Natural killer cell (primary cell): ENCODE measurements around the gene MRPS35. TPM values are rescaled to one million over a fixed set of nuclear protein-coding genes. Genes with fewer than 3 reads are reported as not detected.

ENCODE experiments used
- ATAC-seq, 3 donors: fragments of 150-1000 bp in 2 of 3; fragments of 200-7000 bp in 1 of 3; cut with Tn5 transposase; 1 replicate in 1 of 3; 2 replicates in 2 of 3; pipeline ENCODE4 v1.10.0; 2021; ENCODE audit warnings: mild to moderate bottlenecking in 2 of 3, moderate library complexity in 2 of 3
- DNase-seq, 2 donors: peaks; one replicate each; pipeline versions ENCODE4 v3.0.0 to v3.0.0-alpha.2; 2013 to 2021; ENCODE audit warnings: mixed read lengths in 1 of 2
- H3K27ac ChIP-seq: one replicate; pipeline ENCODE4 v1.5.1; 2013; ENCODE audit warnings: mild to moderate bottlenecking, low read length
- H3K27me3 ChIP-seq: one replicate; pipeline ENCODE4 v1.6.1; 2013; ENCODE audit warnings: low read length; ENCODE audit not compliant: control insufficient read depth, insufficient read depth
- H3K36me3 ChIP-seq: one replicate; pipeline ENCODE4 v1.6.1; 2013; ENCODE audit warnings: low read length; ENCODE audit not compliant: control insufficient read depth, insufficient read depth
- H3K4me1 ChIP-seq: one replicate; pipeline ENCODE4 v1.6.1; 2013; ENCODE audit warnings: low read length; ENCODE audit not compliant: control insufficient read depth, insufficient read depth
- H3K4me3 ChIP-seq: one replicate; pipeline ENCODE4 v1.5.1; 2013; ENCODE audit warnings: low read length
- H3K9me3 ChIP-seq: one replicate; pipeline ENCODE4 v1.6.1; 2013; ENCODE audit warnings: low read length; ENCODE audit not compliant: control insufficient read depth, insufficient read depth
- H3K27ac Mint-ChIP-seq, 2 donors: one replicate each; pipeline ENCODE4 v1.8.0; 2022; ENCODE audit warnings: mild to moderate bottlenecking in 2 of 2, mixed read lengths in 2 of 2, moderate library complexity in 1 of 2
- H3K27me3 Mint-ChIP-seq, 2 donors: one replicate each; pipeline ENCODE4 v1.8.0; 2022; ENCODE audit warnings: low read depth in 2 of 2, mixed read lengths in 2 of 2
- H3K36me3 Mint-ChIP-seq: one replicate; pipeline ENCODE4 v1.8.0; 2022; ENCODE audit warnings: mixed read lengths
- H3K4me1 Mint-ChIP-seq, 2 donors: one replicate each; pipeline ENCODE4 v1.8.0; 2022; ENCODE audit warnings: mixed read lengths in 2 of 2
- H3K4me3 Mint-ChIP-seq: one replicate; pipeline ENCODE4 v1.8.0; 2022; ENCODE audit warnings: mild to moderate bottlenecking, moderate library complexity, mixed read lengths
- H3K9me3 Mint-ChIP-seq, 2 donors: one replicate each; pipeline ENCODE4 v1.8.0; 2022; ENCODE audit warnings: mixed read lengths in 2 of 2
- CTCF ChIP-seq: fragments of 200-600 bp; IDR thresholded peaks from one replicate; pipeline ENCODE4 v1.8.0; 2022; ENCODE audit warnings: antibody characterized with exemption
- WGBS: methylation state at CpG from one replicate; pipeline ENCODE4 v1.1.7; 2013; ENCODE audit warnings: missing lambda C conversion rate; ENCODE audit not compliant: insufficient coverage; 5-methylcytosine and 5-hydroxymethylcytosine counted together
- intact Hi-C: fragments of 100-400 bp; cut with micrococcal nuclease; formaldehyde crosslinking; loops from one replicate; pipeline ENCODE4 v1.14.2; 2022
- total RNA-seq, 4 donors: library from RNA; stranded (reverse); fragments of 120-200 nt in 1 of 4; gene quantifications; one replicate each; pipeline versions ENCODE4 v1.2.3 to v1.2.4, GENCODE V29; 2013 to 2022

MRPS35 gene
- total RNA-seq, 3 donors from 2014 or later (not counting 1 experiment from before 2014, with no cell fraction given) = 16.7 to 20.5 (median 18.6) TPM

GRCh38 chr12:27709212-27709931, 1.3 kb upstream of the MRPS35 start:
- Histone ChIP-seq H3K4me3 (peak overlapping the region; percentile 97), H3K9me3 (no peaks in the 10 kb centered on the region), H3K4me1 (peaks cover 12% of the 10 kb centered on the region), H3K27me3 (peaks cover 2% of the 10 kb centered on the region), H3K27ac (no peak overlapping the region), H3K36me3 (no peaks in the 10 kb centered on the region)
- no peak for TF ChIP-seq CTCF
- Mint-ChIP-seq H3K36me3 (no peaks in the 10 kb centered on the region), H3K4me3 (peak overlapping the region; percentile 95), H3K27me3 (peaks cover 0 to 3% of the 10 kb centered on the region in 2 donors), H3K27ac (no peak overlapping the region), H3K4me1 (peaks cover 28 to 39% of the 10 kb centered on the region in 2 donors), H3K9me3 (no peaks in the 10 kb centered on the region)
- ATAC-seq (no peak), DNase-seq (no peak)
- WGBS = 81% methylated on average over 12 of the region's 12 CpGs
- intact Hi-C loops = no loop called here

GRCh38 chr12:27709932-27710591, 570 bp upstream of the MRPS35 start:
- no peaks in the 10 kb centered on the region for H3K9me3 Mint-ChIP-seq
- H3K27me3 ChIP-seq = peaks cover 2% of the 10 kb centered on the region
- peaks cover 0 to 3% of the 10 kb centered on the region in 2 donors for H3K27me3 Mint-ChIP-seq
- no peaks in the 10 kb centered on the region for H3K9me3 ChIP-seq
- intact Hi-C loops = loop anchor here (2.0 kb wide), 1 partner anchor 185 kb away; the partner anchor contains the start of gene PPFIBP1
- H3K27ac ChIP-seq = peak overlapping the region; percentile 73
- 22% methylated on average over 23 of the region's 24 CpGs for WGBS
- H3K36me3 Mint-ChIP-seq = no peaks in the 10 kb centered on the region
- H3K4me3 ChIP-seq = peak overlapping the region; percentile 97
- no peak for DNase-seq
- TF ChIP-seq CTCF = no peak
- H3K36me3 ChIP-seq = no peaks in the 10 kb centered on the region
- H3K4me1 Mint-ChIP-seq = peaks cover 28 to 39% of the 10 kb centered on the region in 2 donors
- H3K27ac Mint-ChIP-seq = peak overlapping the region; percentile 90 to 94
- H3K4me3 Mint-ChIP-seq = peak overlapping the region; percentile 95
- peak; percentile 22 to 46 (median 30) for ATAC-seq
- H3K4me1 ChIP-seq = peaks cover 12% of the 10 kb centered on the region

GRCh38 chr12:27711317-27711682, 668 bp downstream of the MRPS35 start:
- peak in 1 of 2 donors; percentile 35 for DNase-seq
- Histone ChIP-seq H3K9me3 (no peaks in the 10 kb centered on the region), H3K4me3 (peak overlapping the region; percentile 97), H3K27ac (peak overlapping the region; percentile 73), H3K27me3 (peaks cover 2% of the 10 kb centered on the region), H3K36me3 (peaks cover 7% of the 10 kb centered on the region), H3K4me1 (peaks cover 12% of the 10 kb centered on the region)
- Mint-ChIP-seq H3K36me3 (no peaks in the 10 kb centered on the region), H3K27me3 (peaks cover 0 to 3% of the 10 kb centered on the region in 2 donors), H3K4me1 (peaks cover 28 to 39% of the 10 kb centered on the region in 2 donors), H3K4me3 (peak overlapping the region; percentile 95), H3K27ac (peak overlapping the region; percentile 90 to 94), H3K9me3 (no peaks in the 10 kb centered on the region)
- intact Hi-C loops = loop anchor here (2.0 kb wide), 1 partner anchor 186 kb away; the partner anchor contains the start of gene PPFIBP1
- WGBS = 0% methylated on average over 11 of the region's 11 CpGs
- ATAC-seq = no peak
- TF ChIP-seq CTCF = no peak
